ENCODE data around the gene SRC.

The SRC gene

DNA sequence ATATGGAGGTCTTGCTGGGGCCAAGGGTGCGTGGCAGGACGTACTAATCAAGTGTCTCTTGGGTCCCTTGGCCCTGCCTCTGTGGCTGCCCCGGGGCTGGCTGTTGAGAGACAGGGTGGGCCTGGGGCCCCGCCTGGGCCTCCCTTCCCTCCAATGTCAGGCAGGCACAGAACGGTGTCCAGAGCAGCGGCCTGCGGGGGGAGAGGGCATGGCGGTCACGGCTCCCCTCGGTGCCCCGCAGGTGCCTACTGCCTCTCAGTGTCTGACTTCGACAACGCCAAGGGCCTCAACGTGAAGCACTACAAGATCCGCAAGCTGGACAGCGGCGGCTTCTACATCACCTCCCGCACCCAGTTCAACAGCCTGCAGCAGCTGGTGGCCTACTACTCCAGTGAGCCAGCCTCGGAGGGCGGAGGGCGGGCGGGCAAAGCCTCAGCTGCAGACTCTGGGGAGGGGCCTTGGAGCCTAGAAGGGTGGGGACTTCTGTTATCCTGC is 50.0 kb downstream of the SRC start:
- Histone ChIP-seq H3K27ac (no peak overlapping the region), H3K36me3 (ENCODE audit: insufficient read depth) (no peaks in the 10 kb centered on the region), H3K9ac (no peak overlapping the region)

DNA sequence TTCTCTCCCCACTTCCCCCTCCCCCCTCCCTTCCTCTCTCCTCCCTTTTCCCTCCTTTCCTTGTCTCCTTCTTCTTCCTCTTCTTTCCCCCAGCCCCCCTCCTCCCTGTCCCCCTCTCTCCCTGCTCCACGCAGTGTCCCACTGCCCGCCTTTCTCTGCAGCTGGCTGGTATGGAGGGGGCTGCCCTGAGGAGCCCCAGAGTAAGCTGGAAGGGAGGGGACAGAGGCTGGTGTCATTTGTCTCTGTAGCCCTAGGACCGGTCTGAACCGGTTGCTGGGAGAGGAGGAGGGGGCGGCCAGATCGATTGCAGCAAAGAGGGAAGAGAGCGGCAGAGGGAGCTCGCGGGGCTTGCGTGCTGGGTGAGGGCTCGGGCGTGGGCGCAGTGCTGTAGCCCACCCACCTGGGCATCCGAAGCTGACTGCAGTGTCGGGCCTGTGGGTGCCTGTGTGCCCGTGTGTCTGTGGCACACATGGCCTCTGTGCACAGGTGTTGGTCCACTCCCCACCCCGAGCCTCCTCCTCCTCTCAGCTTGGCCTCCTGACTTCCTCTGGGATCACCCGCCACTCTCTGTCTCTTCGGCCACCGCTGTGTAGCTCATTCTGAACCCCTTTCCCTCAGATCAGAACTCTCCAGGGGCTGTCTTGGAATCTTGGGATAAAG is 50.6 kb downstream of the SRC start:
- H3K4me2 ChIP-seq: no peak overlapping the region
- H4K20me1 ChIP-seq (ENCODE audit: insufficient read depth): no peaks in the 10 kb centered on the region
- no peak overlapping the region for H2AFZ ChIP-seq (ENCODE audit: low read depth)
- no peak overlapping the region for H3K9ac ChIP-seq
- TF ChIP-seq, protein P1, sequence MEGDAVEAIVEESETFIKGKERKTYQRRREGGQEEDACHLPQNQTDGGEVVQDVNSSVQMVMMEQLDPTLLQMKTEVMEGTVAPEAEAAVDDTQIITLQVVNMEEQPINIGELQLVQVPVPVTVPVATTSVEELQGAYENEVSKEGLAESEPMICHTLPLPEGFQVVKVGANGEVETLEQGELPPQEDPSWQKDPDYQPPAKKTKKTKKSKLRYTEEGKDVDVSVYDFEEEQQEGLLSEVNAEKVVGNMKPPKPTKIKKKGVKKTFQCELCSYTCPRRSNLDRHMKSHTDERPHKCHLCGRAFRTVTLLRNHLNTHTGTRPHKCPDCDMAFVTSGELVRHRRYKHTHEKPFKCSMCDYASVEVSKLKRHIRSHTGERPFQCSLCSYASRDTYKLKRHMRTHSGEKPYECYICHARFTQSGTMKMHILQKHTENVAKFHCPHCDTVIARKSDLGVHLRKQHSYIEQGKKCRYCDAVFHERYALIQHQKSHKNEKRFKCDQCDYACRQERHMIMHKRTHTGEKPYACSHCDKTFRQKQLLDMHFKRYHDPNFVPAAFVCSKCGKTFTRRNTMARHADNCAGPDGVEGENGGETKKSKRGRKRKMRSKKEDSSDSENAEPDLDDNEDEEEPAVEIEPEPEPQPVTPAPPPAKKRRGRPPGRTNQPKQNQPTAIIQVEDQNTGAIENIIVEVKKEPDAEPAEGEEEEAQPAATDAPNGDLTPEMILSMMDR (conservative IDR thresholded peaks at IDR 0.05; ENCODE audit: low read depth, low read length): no peak
- no peaks in the 10 kb centered on the region for H3K36me3 ChIP-seq (ENCODE audit: insufficient read depth)
- no peak overlapping the region for H3K4me3 ChIP-seq (IDR thresholded peaks at IDR 0.05; ENCODE audit: insufficient read depth, low read depth, low read length)
- H3K79me2 ChIP-seq (ENCODE audit: insufficient read depth, low read depth): no peaks in the 10 kb centered on the region
- no peaks in the 10 kb centered on the region for H3K4me1 ChIP-seq (ENCODE audit: low read depth, poor library complexity, severe bottlenecking)
- H3K27me3 ChIP-seq (ENCODE audit: insufficient read depth, low read depth): peaks cover 3% of the 10 kb centered on the region; the same call in 1 of the 2 replicates
- no peak overlapping the region for H3K27ac ChIP-seq

More for the DNA sequence above, 50.0 kb downstream of the SRC start:
- Histone ChIP-seq H2AFZ (ENCODE audit: low read depth) (no peak overlapping the region), H3K4me3 (IDR thresholded peaks at IDR 0.05; ENCODE audit: insufficient read depth, low read depth, low read length) (no peak overlapping the region), H3K4me2 (no peak overlapping the region), H3K27me3 (ENCODE audit: insufficient read depth, low read depth) (peaks cover 3% of the 10 kb centered on the region; the same call in 1 of the 2 replicates), H4K20me1 (ENCODE audit: insufficient read depth) (no peaks in the 10 kb centered on the region), H3K4me1 (ENCODE audit: low read depth, poor library complexity, severe bottlenecking) (no peaks in the 10 kb centered on the region), H3K79me2 (ENCODE audit: insufficient read depth, low read depth) (no peaks in the 10 kb centered on the region)
- TF ChIP-seq, protein P1 (conservative IDR thresholded peaks at IDR 0.05; ENCODE audit: low read depth, low read length): no peak

DNA sequence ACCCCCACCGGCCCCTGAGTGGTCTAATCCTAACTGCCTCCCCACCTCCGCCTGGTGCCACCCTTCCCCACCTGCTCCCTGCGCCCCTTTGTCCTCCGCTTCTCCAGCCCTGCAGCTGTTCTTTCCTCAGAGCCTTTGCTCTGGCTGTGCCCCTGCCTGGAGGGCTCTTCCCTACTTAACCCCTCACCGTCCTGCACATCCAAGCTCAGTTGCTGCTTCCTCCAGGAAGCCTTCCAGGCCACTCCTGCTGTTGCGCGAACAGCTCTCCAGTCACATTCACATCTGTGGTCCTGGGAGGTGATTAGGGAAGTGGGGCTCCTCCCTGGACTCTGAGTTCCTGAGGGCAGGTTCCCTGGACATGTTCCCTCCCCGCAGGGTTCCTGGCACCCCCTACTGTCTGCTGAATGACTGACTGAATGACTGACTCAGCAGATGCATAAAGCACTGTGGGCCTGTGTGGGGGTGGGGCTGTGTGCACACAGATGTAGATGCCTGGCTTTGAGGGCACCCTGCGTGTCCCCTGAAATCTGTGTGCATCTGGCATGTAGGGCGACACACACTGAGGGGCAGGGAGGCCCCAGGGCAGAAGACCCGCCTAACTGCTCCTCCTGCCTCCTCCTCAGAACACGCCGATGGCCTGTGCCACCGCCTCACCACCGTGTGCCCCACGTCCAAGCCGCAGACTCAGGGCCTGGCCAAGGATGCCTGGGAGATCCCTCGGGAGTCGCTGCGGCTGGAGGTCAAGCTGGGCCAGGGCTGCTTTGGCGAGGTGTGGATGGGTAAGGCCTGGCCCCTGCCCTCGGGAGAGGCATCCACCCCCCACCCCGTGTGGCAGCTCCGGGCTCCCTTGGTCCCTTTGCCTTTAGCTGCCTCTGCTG is 51.4 kb downstream of the SRC start:
- H3K36me3 ChIP-seq (ENCODE audit: insufficient read depth): no peaks in the 10 kb centered on the region
- no peak overlapping the region for H3K4me3 ChIP-seq (IDR thresholded peaks at IDR 0.05; ENCODE audit: insufficient read depth, low read depth, low read length)
- H3K4me1 ChIP-seq (ENCODE audit: low read depth, poor library complexity, severe bottlenecking): no peaks in the 10 kb centered on the region
- H3K27ac ChIP-seq: no peak overlapping the region
- H3K79me2 ChIP-seq (ENCODE audit: insufficient read depth, low read depth): no peaks in the 10 kb centered on the region
- H3K27me3 ChIP-seq (ENCODE audit: insufficient read depth, low read depth): peaks cover 3% of the 10 kb centered on the region; the same call in 1 of the 2 replicates
- H2AFZ ChIP-seq (ENCODE audit: low read depth): no peak overlapping the region
- TF ChIP-seq, protein P1 (conservative IDR thresholded peaks at IDR 0.05; ENCODE audit: low read depth, low read length): no peak
- no peaks in the 10 kb centered on the region for H4K20me1 ChIP-seq (ENCODE audit: insufficient read depth)
- no peak overlapping the region for H3K4me2 ChIP-seq
- H3K9ac ChIP-seq: no peak overlapping the region

DNA sequence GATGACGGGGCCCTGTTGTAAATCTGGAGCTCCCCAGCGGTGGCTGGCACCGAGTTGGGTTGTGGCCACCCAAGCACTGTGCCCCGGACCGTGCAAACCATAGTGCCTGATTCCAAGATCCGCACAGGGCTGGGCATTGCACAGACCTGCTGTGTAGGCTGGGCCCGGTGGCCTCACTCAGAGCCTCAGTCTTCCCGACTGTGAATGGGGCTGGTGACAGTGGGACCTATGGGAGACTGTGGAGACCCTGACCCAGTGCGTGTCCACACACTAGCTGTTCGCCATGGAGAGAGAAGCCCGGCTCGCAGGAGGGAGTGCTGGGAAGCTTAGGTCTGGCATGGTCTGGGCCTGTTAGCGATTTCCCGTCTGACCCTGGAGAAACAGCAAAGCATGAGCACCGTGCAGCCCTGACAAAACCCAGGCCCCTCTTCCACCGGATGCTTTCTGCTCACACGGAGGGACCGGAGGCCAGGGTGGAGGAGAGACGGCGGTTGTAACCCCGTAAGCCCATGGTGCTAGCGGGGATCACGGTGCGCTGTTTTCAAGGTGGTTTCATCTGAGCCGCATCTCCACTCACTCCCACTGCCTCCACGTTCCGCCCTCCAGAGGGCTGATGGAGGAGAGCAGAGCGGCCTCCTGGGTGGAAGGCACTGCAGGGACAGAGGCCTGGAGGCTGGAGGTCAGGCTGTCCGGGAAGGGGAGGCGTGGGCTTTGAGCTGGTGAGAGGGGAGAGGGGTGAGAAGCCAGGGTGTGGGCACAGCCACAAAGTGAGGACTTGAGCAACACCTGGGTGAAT is 52.2 kb downstream of the SRC start:
- no peaks in the 10 kb centered on the region for H4K20me1 ChIP-seq (ENCODE audit: insufficient read depth)
- TF ChIP-seq, protein P1 (conservative IDR thresholded peaks at IDR 0.05; ENCODE audit: low read depth, low read length): no peak
- no peak overlapping the region for H2AFZ ChIP-seq (ENCODE audit: low read depth)
- H3K4me2 ChIP-seq: no peak overlapping the region
- no peaks in the 10 kb centered on the region for H3K79me2 ChIP-seq (ENCODE audit: insufficient read depth, low read depth)
- H3K9ac ChIP-seq: no peak overlapping the region
- no peaks in the 10 kb centered on the region for H3K36me3 ChIP-seq (ENCODE audit: insufficient read depth)
- H3K4me1 ChIP-seq (ENCODE audit: low read depth, poor library complexity, severe bottlenecking): no peaks in the 10 kb centered on the region
- peaks cover 3% of the 10 kb centered on the region; the same call in 1 of the 2 replicates for H3K27me3 ChIP-seq (ENCODE audit: insufficient read depth, low read depth)
- H3K27ac ChIP-seq: no peak overlapping the region
- no peak overlapping the region for H3K4me3 ChIP-seq (IDR thresholded peaks at IDR 0.05; ENCODE audit: insufficient read depth, low read depth, low read length)

Measured in KMS-11 (cell line).